ENCODE results near the gene PGAM2. TPM values are rescaled to one million over a fixed set of nuclear protein-coding genes. Genes with fewer than 3 reads are reported as not detected.

The PGAM2 gene
- total RNA-seq, 1 donor from 2014 or later: not detected

DNA sequence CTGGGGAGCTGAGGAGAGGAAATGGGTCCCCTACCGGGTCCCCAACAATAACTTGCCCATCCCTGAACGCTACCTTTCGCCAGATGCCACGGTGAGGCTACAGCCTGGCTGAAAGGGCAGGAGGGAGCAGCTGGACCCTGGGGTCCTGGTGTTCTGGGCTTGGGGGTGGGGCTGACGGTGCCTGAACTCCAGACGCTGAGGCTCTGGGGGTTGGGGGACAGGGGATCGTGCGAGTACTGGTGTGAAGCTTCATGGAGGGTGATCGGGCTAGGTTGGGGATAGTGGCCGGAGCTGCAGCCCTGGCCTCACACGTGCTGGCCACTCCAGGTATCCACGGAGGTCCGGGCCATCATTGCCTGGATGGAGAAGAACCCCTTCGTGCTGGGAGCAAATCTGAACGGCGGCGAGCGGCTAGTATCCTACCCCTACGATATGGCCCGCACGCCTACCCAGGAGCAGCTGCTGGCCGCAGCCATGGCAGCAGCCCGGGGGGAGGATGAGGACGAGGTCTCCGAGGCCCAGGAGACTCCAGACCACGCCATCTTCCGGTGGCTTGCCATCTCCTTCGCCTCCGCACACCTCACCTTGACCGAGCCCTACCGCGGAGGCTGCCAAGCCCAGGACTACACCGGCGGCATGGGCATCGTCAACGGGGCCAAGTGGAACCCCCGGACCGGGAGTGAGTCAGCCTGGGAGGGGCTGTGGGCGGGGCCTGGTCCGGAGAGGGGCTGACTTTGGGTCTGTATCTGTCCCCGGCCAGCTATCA is 47.0 kb upstream of the PGAM2 start:
- DNase-seq (ENCODE audit: low spot score in 2 of 2): no peak
- H3K27ac ChIP-seq: peak overlapping the region; percentile 1 to 100
- H3K9me3 ChIP-seq: no peaks in the 10 kb centered on the region
- intact Hi-C loops (cut with DNase I): no loop called here
- H3K27me3 ChIP-seq: no peaks in the 10 kb centered on the region
- peaks cover 81 to 87% of the 10 kb centered on the region in 2 donors for H3K36me3 ChIP-seq
- H3K4me1 ChIP-seq: peaks cover 18 to 35% of the 10 kb centered on the region in 2 donors
- no peak overlapping the region for H3K4me3 ChIP-seq
- TF ChIP-seq, protein P1, sequence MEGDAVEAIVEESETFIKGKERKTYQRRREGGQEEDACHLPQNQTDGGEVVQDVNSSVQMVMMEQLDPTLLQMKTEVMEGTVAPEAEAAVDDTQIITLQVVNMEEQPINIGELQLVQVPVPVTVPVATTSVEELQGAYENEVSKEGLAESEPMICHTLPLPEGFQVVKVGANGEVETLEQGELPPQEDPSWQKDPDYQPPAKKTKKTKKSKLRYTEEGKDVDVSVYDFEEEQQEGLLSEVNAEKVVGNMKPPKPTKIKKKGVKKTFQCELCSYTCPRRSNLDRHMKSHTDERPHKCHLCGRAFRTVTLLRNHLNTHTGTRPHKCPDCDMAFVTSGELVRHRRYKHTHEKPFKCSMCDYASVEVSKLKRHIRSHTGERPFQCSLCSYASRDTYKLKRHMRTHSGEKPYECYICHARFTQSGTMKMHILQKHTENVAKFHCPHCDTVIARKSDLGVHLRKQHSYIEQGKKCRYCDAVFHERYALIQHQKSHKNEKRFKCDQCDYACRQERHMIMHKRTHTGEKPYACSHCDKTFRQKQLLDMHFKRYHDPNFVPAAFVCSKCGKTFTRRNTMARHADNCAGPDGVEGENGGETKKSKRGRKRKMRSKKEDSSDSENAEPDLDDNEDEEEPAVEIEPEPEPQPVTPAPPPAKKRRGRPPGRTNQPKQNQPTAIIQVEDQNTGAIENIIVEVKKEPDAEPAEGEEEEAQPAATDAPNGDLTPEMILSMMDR (IDR thresholded peaks at IDR 0.05): no peak

DNA sequence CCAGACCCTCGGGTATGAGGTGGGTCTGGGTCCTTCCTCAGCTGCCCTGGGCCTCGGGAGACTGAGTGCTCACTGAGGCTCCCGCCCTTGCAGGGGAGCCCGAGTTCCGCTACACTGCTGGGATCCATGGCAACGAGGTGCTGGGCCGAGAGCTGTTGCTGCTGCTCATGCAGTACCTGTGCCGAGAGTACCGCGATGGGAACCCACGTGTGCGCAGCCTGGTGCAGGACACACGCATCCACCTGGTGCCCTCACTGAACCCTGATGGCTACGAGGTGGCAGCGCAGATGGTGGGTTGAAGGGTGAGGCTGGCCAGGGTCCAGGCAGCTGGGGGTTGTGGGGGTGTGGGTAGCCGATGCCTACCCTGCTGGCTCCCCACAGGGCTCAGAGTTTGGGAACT is 46.4 kb upstream of the PGAM2 start:
- intact Hi-C loops (cut with DNase I): no loop called here
- Histone ChIP-seq H3K27ac (peak overlapping the region; percentile 1 to 100), H3K27me3 (no peaks in the 10 kb centered on the region), H3K4me3 (no peak overlapping the region), H3K4me1 (peaks cover 24 to 42% of the 10 kb centered on the region in 2 donors), H3K9me3 (no peaks in the 10 kb centered on the region), H3K36me3 (peaks cover 84 to 94% of the 10 kb centered on the region in 2 donors)
- TF ChIP-seq, protein P1 (IDR thresholded peaks at IDR 0.05): no peak
- DNase-seq (ENCODE audit: low spot score in 2 of 2): no peak

DNA sequence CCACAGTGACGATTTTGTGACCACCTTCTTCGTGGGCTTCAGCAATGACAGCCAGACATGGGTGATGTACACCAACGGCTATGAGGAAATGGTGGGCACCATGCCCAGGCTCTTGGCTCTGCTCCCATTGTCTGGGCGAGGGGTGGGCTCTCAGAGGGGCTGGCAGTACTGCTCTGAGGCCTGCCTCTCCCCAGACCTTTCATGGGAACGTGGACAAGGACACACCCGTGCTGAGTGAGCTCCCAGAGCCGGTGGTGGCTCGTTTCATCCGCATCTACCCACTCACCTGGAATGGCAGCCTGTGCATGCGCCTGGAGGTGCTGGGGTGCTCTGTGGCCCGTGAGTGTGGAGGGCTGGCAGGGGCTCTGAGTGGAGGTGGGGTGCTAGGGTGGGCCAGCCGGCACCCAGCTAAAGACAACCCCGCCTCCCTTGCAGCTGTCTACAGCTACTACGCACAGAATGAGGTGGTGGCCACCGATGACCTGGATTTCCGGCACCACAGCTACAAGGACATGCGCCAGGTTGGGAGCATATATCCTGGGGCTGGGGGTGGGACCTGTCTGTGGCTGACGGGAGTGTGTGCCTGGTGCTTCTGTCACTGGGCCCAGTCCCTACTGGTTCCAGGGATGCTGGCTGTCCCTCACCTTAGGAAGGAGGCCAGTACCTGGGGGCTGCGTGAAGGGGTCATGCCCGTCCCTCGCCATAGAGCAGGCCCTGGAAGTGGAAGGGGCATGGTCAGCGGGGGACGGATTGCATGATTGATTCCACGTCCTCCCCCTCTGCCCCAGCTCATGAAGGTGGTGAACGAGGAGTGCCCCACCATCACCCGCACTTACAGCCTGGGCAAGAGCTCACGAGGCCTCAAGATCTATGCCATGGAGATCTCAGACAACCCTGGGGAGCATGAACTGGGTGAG is 45.6 kb upstream of the PGAM2 start:
- TF ChIP-seq, protein P1 (IDR thresholded peaks at IDR 0.05): no peak
- H3K4me3 ChIP-seq: no peak overlapping the region
- intact Hi-C loops (cut with DNase I): no loop called here
- H3K27ac ChIP-seq: peak overlapping the region; percentile 99 to 100
- no peaks in the 10 kb centered on the region for H3K27me3 ChIP-seq
- peaks cover 82 to 98% of the 10 kb centered on the region in 2 donors for H3K36me3 ChIP-seq
- H3K9me3 ChIP-seq: no peaks in the 10 kb centered on the region
- DNase-seq (ENCODE audit: low spot score in 2 of 2): no peak
- peaks cover 31 to 50% of the 10 kb centered on the region in 2 donors for H3K4me1 ChIP-seq

DNA sequence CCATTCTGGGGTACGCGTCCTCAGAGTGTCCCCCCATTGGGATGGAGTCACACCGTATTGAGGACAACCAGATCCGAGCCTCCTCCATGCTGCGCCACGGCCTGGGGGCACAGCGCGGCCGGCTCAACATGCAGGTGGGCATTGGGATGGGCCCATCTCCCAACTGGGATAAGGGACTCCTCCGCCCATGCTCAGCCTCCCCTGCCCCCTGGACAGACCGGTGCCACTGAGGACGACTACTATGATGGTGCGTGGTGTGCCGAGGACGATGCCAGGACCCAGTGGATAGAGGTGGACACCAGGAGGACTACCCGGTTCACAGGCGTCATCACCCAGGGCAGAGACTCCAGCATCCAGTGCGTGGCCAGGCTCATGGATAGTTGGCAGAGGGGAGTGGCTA is 44.6 kb upstream of the PGAM2 start:
- Histone ChIP-seq H3K4me3 (peak overlapping the region in 1 of 2 donors; percentile 6), H3K9me3 (no peaks in the 10 kb centered on the region), H3K36me3 (peaks cover 82 to 91% of the 10 kb centered on the region in 2 donors), H3K27me3 (no peaks in the 10 kb centered on the region), H3K4me1 (peaks cover 32 to 53% of the 10 kb centered on the region in 2 donors), H3K27ac (peak overlapping the region; percentile 99 to 100)
- no peak for DNase-seq (ENCODE audit: low spot score in 2 of 2)
- intact Hi-C loops (cut with DNase I): no loop called here
- TF ChIP-seq, protein P1 (IDR thresholded peaks at IDR 0.05): no peak

DNA sequence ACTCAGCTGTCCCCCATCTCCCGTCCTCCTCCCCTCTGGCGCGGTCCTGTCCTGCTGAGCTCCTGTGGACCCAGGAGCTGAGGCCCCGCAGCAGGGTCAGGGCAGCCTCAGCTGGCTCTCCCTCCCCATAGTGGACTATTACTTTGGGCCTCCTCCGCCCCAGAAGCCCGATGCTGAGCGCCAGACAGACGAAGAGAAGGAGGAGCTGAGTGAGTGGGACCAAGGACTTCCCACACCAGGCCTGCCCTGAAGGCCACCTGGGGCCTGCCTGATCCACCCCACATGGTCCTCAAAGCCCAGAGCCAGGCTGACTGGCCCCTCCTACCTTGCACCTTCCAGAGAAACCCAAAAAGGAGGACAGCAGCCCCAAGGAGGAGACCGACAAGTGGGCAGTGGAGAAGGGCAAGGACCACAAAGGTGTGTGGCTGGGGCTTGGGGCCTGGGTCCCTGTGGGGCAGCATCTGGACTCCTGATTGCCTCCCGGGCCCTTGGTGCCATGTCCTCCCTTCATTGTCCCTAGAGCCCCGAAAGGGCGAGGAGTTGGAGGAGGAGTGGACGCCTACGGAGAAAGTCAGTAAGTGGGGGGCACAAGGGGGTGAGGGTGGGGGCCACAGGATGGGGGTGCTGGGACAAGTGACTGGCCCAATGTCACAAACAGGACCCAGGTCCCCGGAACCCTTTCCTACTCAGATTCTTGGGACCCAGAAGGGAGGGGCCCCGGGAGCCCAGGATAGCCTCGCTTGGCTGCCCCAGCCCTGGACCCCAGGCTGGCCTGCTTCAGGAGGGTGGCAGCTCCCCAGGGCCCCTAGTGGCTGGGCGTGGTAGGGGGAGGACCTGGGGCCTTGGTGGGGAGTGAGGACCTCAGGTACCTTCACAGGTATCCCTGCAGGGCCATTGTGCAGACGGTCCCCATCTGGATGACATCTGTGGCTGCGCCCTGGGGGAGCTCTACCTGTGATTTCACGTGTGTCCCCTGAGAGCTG is 43.7 kb upstream of the PGAM2 start:
- Histone ChIP-seq H3K4me1 (peaks cover 36 to 53% of the 10 kb centered on the region in 2 donors), H3K36me3 (peaks cover 72 to 82% of the 10 kb centered on the region in 2 donors), H3K4me3 (peak overlapping the region in 1 of 2 donors; percentile 88), H3K27ac (peak overlapping the region; percentile 99 to 100), H3K9me3 (no peaks in the 10 kb centered on the region), H3K27me3 (no peaks in the 10 kb centered on the region)
- DNase-seq (ENCODE audit: low spot score in 2 of 2): no peak
- TF ChIP-seq, protein P1 (IDR thresholded peaks at IDR 0.05): peak in 1 of 3 experiments; percentile 10
- intact Hi-C loops (cut with DNase I): no loop called here

Data from ascending aorta (tissue), 2 donors.